A673 (cell line): ENCODE measurements around the gene RTN4. TPM values are rescaled to one million over a fixed set of nuclear protein-coding genes. Genes with fewer than 3 reads are reported as not detected.

ENCODE experiments used
- BruUV-seq: library from RNA; stranded (reverse); fragments of 400-500 nt; replicated peaks from 2 replicates; lab custom pipeline; 2021; lab: Mats Ljungman, UMichigan
- CTCF ChIA-PET: fragments of 300-600 bp; sonication (Branson Sonifier 250); formaldehyde crosslinking; loops from one replicate; lab custom pipeline; 2022; ENCODE audit warnings: antibody characterized with exemption; lab: Charles Lee
- POLR2A ChIA-PET: fragments of 300-600 bp; sonication (Branson Sonifier 250); formaldehyde crosslinking; loops from one replicate; lab custom pipeline; 2022; ENCODE audit warnings: antibody characterized with exemption; ENCODE audit not compliant: low non-redundant PET; lab: Charles Lee
- DNase-seq: peaks from one replicate; pipeline ENCODE4 v3.0.0-alpha.2; 2015; ENCODE audit warnings: low spot score
- H3K27ac ChIP-seq: fragments of 200-600 bp; sonication (generic); 2 replicates; pipeline ENCODE4 v1.5.1; 2016; ENCODE audit warnings: mixed run types, low read depth, mild to moderate bottlenecking, mixed read lengths, antibody characterized with exemption, low read length; ENCODE audit not compliant: poor library complexity, severe bottlenecking
- H3K27me3 ChIP-seq: fragments of 200-600 bp; sonication (generic); replicated peaks from 2 replicates; pipeline ENCODE4 v1.6.1; 2017; ENCODE audit warnings: mixed run types, low read depth, mild to moderate bottlenecking, mixed read lengths, antibody characterized with exemption, low read length; ENCODE audit not compliant: insufficient read depth, poor library complexity
- H3K36me3 ChIP-seq: fragments of 200-600 bp; sonication (generic); 2 replicates; pipeline ENCODE4 v1.6.1; 2016; ENCODE audit warnings: mixed run types, mild to moderate bottlenecking, mixed read lengths, antibody characterized with exemption, low read length; ENCODE audit not compliant: insufficient read depth, poor library complexity, severe bottlenecking
- H3K4me1 ChIP-seq: fragments of 200-600 bp; sonication (generic); 2 replicates; pipeline ENCODE4 v1.6.1; 2017; ENCODE audit warnings: mixed run types, mild to moderate bottlenecking, mixed read lengths, antibody characterized with exemption, low read length; ENCODE audit not compliant: insufficient read depth, poor library complexity, severe bottlenecking
- H3K4me3 ChIP-seq: fragments of 200-600 bp; sonication (generic); 2 replicates; pipeline ENCODE4 v1.5.1; 2016; ENCODE audit warnings: low read depth, mixed run types, mild to moderate bottlenecking, mixed read lengths, low read length; ENCODE audit not compliant: poor library complexity, severe bottlenecking
- H3K9me3 ChIP-seq: fragments of 200-600 bp; sonication (generic); 2 replicates; pipeline ENCODE4 v1.6.1; 2016; ENCODE audit warnings: mixed run types, low read depth, mild to moderate bottlenecking, mixed read lengths, antibody characterized with exemption, low read length; ENCODE audit not compliant: poor library complexity, severe bottlenecking
- CTCF ChIP-seq: fragments of 300-800, 200-600 bp; sonication (generic); conservative IDR thresholded peaks from 2 replicates; pipeline ENCODE4 v1.5.1; 2017; ENCODE audit warnings: low read depth, mild to moderate bottlenecking, antibody characterized with exemption, low read length, moderate library complexity, mixed read lengths
- EZH2 ChIP-seq: fragments of 200-600 bp; sonication (generic); IDR thresholded peaks from 2 replicates; pipeline ENCODE4 v1.6.1; 2017; ENCODE audit warnings: borderline replicate concordance, low read depth, mild to moderate bottlenecking, mixed read lengths, antibody characterized with exemption, low read length; ENCODE audit not compliant: poor library complexity, severe bottlenecking
- intact Hi-C: fragments of 100-400 bp; cut with micrococcal nuclease; formaldehyde crosslinking; loops from one replicate; pipeline ENCODE4 v1.10.0; 2022; ENCODE audit not compliant: unreplicated experiment
- total RNA-seq: library from RNA; stranded (reverse); gene quantifications from 2 replicates; pipeline ENCODE4 v1.2.3, GENCODE V29; 2021

Gene RTN4
- total RNA-seq, 1 experiment from 2014 or later: 275 TPM

GRCh38 chr2:54924121-54924520, 126.1 kb downstream of the RTN4 start:
- Histone ChIP-seq H3K4me3 (no peak overlapping the region), H3K27ac (no peak overlapping the region), H3K27me3 (no peaks in the 10 kb centered on the region), H3K9me3 (peaks cover 11% of the 10 kb centered on the region), H3K36me3 (no peaks in the 10 kb centered on the region), H3K4me1 (no peaks in the 10 kb centered on the region)
- DNase-seq: no peak
- POLR2A ChIA-PET: no interaction called here
- TF ChIP-seq CTCF (no peak), EZH2 (no peak)
- CTCF ChIA-PET: no interaction called here
- intact Hi-C loops: no loop called here
- BruUV-seq: no TSS peak

Other genes with a start within 250 kb of the RTN4 start
- 9.1 and 10.8 TPM in 2 replicates for gene CLHC1, start 181.8 kb upstream of the RTN4 start, total RNA-seq
- gene RPS27A, start 182.2 kb upstream of the RTN4 start, total RNA-seq: 876 and 928 TPM in 2 replicates
- gene MTIF2, start 218.8 kb upstream of the RTN4 start, total RNA-seq: 45.0 and 52.3 TPM in 2 replicates